GM19193 (cell line): ENCODE data around the gene SCN5A.

ENCODE experiments used
- POLR2A ChIP-seq: IDR thresholded peaks from 4 replicates; pipeline ENCODE4 v1.6.1; 2011; ENCODE audit not compliant: insufficient read depth, insufficient read length; ENCODE audit errors: extremely low read depth

SCN5A gene

DNA sequence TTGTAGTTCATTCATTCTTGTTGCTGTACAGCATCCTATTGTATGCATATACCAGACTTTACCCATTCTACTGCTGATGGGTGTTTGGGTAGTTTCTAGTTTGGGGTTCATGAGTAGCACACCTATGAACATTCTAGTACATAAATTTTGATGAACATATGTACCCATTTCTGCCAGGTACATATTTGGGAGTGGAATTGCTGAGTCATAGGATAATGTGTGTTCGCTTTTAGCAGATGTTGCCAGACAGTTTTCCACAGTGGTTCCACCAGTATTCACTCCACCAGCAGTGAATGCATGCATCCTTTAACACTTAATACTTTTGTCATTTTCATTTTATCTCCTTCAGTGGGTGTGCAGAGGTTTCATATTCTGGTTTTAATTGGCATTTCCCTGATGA, 3.4 kb upstream of the SCN5A start:
- no peak for TF ChIP-seq POLR2A

GRCh38 chr3:38651153-38651789, 1.8 kb upstream of the SCN5A start:
- no peak for TF ChIP-seq POLR2A

DNA sequence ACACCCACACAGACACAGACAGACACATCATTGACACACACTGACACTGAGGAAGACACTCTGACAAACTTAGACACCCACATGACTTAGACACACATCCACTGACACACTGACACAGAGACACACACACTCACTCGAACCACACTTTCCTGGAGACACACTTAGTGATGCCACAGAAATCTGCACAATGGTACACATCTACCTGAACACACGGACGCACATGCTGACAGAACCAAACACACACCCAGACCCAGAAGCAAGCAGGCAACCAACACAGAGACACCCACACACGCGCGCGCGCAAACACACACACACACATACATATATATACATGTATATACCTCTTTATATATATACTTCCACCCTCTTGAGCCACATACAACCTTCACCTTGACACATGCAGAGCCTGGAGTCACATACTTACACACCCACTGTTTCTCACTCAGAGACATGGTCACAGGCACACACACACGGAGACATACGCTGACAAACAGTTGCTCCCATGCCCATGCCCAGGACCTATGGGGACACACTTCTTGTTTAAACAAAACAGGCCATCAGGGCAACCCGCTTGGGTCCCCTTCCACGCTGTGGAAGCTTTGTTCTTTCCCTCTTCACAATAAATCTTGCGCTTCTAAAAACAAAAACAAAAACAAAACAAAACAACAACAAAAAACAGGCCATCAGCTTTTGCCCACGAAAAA, 913 bp upstream of the SCN5A start:
- no peak for TF ChIP-seq POLR2A

GRCh38 chr3:38648659-38649499, 608 bp downstream of the SCN5A start:
- TF ChIP-seq POLR2A, result no peak

- TF ChIP-seq POLR2A, result no peak
Measured at GRCh38 chr3:38648024-38648658, 1.3 kb downstream of the SCN5A start.

- no peak for TF ChIP-seq POLR2A
Measured at GRCh38 chr3:38647217-38647970, 2.1 kb downstream of the SCN5A start.

DNA sequence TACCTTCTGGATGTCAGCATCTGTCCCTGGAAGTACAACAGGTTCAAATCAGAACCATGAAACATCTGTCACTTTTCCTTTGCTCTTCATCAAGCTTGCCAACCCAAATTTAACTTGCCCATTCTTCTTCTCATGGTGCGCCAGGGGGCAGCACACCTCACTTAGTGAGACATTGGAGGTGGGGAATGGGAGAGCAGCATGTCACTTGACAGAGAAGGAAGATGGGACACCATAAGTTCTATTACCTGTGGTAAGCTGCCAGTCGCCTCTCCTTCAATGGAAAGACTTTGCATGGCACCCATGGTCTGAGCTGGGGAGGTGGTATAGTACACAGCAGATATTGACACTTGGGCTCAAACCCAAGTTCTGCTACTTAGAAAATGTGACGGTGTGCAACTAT, 2.9 kb downstream of the SCN5A start:
- TF ChIP-seq POLR2A, result no peak

DNA sequence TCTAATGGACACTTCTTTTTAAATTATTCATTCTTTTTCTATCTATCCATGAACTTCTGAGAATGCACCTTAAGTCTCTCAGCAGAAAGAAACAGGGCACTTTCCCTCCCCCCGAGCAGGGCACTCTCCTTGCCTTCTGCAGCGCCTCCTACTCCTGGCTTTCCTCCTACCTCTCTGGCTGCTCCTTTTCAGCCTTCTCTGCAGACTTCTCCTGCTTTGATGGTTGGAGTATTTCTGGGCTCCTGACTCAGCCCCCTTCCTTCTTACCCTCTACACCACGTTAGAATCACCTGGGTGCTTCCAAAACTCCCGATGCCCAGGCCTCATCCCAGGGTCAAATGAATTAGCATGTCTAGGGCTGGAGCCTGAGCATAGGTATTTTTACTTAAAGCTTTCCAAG, 3.4 kb downstream of the SCN5A start:
- TF ChIP-seq POLR2A, result no peak

DNA sequence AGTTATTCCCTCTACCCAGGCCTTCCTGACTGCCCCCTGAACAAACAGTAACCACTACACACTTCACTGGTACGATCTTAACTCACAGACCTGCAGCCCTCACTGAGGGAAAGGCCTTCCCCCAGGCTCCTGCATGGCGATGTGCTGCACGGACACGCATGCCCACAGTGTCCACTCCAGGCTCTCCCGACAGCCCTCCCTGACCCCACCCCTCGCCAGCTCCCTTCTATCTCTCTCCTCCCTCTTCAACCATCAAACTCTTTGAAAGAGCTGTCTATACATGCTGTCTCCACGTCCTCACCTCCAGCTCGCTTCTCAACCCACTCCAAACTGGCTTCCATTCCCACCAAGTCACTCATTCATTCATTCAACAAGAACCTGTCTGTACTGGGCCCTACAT, 3.9 kb downstream of the SCN5A start:
- no peak for TF ChIP-seq POLR2A

DNA sequence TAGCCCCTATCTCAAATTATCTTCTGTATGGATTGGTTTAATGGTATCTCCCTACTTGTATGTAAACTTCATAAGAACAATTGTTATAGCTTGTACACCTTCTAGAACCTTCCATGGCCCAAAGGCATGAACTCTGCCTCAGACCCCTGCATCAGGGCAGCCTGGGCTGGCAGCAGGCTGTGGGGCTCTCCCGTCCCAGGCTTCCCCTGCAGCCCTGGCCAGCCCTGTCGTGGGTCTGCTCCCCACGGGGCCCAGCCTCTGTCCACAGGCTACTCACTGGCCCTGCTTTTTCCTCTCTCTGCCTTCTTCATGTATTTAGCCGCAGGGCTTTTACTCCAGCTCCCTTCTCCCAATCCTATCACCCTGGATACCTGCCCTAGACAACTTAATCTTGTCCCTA, 4.4 kb downstream of the SCN5A start:
- TF ChIP-seq POLR2A, result no peak

GRCh38 chr3:38644662-38645053, 4.8 kb downstream of the SCN5A start:
- TF ChIP-seq POLR2A, result no peak

- no peak for TF ChIP-seq POLR2A
Measured at GRCh38 chr3:38644016-38644661, 5.3 kb downstream of the SCN5A start.

- no peak for TF ChIP-seq POLR2A
Measured at GRCh38 chr3:38643592-38643991, 5.9 kb downstream of the SCN5A start.

- TF ChIP-seq POLR2A, result no peak
Measured at GRCh38 chr3:38643090-38643489, 6.4 kb downstream of the SCN5A start.
